GM19193 (cell line): ENCODE data around the gene GCN1.

ENCODE experiments used
- POLR2A ChIP-seq: IDR thresholded peaks from 4 replicates; pipeline ENCODE4 v1.6.1; 2011; ENCODE audit not compliant: insufficient read depth, insufficient read length; ENCODE audit errors: extremely low read depth

Gene GCN1

DNA sequence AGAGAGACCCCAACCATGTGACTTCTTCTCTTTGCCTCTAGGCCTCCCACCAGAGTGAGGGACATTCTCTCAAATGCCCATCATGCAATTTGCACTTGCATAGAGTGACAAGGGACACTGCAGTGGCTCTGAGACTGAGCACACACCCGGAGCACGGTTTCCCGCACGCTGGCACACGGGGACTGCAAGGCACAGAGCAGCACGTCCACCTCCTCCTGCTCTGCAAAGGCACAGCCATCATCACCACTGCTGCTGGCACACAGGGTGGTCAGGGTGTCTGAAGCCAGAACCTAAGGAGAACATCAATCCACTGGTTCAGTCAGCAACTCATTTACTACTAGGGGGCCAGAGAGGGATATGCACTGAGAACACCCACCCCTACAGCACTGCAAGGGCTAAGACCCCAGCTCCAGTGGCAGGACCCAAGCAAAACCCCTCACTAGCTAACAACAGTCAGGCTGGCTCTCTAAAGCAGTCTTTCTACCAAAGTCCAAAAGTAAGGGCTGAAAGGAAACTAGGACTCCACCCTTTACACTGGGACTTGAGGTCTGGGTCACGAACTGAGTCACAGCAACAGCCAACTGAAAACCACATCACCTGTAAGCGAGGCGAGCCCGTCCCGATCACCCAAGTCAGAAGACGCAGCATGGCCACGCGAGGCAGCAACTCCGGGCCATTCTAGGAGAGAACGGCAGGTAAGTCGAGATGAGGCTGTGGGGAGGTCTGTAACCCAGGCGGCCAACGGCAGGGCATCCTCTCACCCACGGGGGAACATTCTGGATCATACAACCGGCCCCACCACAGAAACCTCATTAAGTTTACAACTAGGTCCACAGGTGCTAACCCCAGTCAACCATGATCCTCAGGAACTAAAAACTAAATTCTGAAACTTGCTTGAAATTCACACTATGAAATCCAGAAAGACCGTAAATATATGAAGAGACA is 37.9 kb downstream of the GCN1 start:
- peak; percentile 35 for TF ChIP-seq POLR2A

DNA sequence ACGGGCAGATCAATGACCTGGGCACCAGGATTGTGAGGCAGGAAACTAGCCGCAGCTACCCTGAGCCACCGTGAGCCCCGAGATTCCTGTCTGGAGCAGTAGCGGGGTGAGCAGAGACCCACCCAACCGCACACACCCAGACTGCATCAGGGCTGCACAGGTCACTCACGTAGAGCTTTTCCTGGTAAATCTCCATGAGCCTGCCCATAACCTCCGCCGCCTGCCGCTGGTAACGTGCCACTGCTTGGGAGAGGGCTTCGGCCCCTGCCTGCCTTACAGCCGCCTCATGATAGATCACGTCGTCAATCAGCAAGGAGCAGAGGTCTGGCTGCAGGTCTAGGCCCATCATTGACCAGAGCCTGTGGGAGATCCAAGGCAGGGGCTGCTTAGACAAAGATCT is 39.4 kb downstream of the GCN1 start:
- no peak for TF ChIP-seq POLR2A

DNA sequence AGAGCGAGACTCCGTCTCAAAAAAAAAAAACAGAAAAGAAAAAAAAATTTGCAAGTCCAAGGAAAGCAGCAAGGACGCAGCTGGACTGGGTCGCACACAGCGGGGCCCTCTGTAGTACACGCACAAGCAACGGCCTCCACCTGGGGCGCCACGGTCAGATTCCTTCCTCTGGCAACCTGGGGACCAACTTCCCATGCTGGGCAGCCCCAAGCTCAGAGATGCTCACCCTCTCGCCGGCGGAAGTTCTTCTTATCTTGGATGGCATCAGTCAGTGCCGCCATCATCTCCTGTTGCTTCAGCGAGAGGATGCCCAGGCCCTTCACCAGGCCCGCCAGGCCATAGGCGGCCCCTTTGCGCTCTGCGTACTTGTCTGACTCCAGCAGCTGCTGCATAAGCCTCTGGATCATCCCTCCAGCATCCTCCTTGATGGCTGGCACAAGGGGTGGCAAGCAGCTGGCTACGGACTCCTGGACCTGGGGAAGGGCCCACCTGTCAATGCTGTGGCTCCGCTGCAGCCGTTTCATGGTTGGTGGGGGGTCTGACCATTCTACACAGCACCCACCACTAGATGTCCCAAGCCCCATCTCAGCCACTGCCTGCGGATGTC is 43.5 kb downstream of the GCN1 start:
- TF ChIP-seq POLR2A, result no peak

DNA sequence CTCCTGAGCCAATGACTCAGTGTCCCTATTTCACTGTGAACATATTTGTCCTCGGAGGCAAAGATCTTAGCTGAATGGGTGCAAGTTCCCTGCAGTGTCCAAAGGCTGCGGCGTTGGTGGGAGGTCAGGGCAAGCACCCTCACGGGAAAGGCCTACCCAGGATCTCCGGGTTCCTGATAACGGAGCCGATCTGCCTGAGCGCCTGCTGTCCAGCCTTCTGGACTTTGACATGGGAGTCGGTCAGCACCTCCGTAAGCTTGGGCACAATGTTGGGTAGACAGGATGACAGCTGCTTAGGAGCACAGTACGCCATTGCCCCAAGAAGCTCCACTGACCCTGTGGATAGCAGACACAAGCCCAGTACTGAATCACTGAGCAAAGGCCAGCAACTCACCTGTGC is 46.5 kb downstream of the GCN1 start:
- TF ChIP-seq POLR2A, result no peak

DNA sequence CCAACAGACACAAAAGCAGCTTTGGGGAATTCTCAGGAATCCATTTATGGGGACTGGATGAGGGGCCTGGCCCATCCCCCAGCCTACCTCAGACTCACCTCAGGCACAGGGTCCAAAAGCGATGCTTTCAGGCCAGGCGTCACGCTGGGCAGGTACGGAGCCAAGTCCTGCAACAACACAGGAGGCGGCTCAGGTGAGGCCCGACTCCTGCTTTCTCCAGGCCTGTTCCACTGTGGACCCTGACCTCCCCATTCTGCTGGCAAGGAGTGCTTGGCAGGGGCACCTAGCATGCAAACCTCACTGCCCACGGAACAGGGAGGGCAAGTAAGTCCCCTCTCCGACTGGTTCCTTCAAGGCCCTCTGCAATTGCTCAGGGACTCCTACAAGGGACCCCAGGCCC is 49.4 kb downstream of the GCN1 start:
- TF ChIP-seq POLR2A, result no peak

DNA sequence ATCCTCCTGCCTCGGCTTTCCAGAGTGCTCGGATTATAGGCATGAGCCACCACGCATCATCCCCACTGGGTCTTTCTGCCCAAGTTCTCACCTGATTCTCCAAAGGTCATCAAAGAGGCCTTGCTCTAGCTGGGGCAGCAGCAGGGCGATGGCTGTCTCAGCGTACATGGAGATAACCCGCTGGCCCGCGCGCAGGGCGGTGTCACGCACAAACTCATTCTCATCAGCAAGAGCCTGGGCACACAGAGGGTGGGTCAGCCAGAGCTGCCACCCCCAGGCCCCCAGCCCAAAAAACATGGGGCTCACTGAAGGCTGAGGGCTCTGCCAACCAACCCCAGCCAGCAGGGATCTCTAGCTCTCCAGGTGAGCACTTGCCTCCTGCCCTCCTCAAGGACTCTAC is 50.3 kb downstream of the GCN1 start:
- no peak for TF ChIP-seq POLR2A

DNA sequence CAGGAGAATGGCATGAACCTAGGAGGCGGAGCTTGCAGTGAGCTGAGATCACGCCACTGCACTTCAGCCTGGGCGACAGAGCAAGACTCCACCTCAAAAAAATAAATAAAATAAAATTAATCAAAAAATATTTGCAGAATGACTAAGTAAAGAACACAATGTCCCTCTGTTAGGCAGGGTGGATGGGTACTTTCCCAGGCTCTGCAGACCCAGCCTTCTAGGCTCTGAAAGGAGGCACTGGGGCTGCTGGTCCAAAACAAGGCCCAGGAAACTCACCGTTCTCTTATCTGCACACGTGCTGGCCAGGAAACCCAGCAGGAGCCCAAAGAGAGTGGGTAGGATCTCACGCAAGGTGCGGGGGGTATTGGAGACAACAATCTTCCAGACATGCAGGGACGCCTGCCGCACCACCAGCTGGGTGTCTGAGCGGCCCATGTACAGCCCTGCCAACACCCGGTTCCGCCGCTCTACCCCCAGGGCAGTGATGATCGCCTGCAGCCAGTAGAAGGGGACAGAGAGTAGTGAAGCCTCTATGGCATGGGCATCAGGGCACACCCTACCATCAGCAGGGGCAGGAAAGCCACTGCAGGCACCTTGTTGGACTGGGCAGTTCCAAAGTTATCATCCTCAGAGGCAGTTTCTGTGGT is 52.2 kb downstream of the GCN1 start:
- TF ChIP-seq POLR2A, result no peak

DNA sequence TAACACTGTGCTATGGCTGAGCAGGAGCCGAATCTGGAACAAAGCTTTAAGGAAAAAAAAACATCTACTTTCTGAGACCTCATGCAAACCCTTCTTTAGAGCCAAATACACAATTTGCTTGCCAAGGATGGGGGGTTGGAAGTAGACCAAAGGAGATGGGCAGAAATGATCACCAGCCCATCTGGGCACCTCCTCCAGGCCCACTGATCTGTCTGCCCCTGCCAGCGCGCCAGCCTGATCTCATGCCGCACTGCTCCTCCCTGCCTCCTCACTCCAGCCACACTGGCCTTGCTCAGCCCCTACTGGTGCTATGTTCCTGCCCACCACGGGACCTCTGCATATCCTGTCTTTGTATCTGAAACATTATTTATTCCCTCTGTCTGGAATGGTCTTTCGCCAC is 53.2 kb downstream of the GCN1 start:
- no peak for TF ChIP-seq POLR2A

DNA sequence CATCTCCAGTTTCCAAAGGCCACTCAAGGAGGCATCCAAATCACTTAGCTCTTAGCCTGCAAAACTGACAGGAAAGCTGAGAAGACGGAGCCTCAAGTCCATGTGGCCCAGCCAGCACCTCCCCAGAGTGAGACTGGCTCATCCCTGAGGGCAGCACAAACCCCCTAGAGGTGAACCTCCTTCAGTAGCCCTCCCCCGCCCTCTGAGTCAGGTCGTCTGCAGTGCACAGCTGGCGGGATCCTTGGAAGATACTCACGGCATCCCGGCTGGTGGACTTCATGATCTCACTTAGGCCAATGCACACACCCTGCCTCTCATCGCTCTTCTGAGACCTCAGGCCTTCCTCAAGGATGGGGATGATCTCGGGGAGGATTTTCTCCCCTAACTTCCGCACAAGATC is 53.9 kb downstream of the GCN1 start:
- no peak for TF ChIP-seq POLR2A

DNA sequence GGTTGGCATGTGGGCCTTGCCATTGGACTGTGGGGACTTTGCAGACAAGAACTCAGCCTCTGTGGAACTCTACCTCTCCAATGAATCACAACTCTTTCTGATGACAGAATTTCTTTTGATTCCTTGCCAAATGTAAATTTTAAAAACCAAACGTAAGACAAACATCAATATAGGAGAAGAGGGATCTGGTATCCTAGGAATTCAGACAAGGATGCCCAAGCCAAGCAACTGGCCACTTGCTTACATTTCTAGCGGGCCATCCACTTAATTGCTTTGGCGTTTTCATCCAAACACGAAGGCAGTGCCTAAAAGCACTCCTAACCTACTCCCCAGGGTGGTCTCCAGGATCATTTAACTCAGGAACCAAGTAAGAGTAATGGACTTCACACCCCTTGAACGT is 54.6 kb downstream of the GCN1 start:
- TF ChIP-seq POLR2A, result no peak

DNA sequence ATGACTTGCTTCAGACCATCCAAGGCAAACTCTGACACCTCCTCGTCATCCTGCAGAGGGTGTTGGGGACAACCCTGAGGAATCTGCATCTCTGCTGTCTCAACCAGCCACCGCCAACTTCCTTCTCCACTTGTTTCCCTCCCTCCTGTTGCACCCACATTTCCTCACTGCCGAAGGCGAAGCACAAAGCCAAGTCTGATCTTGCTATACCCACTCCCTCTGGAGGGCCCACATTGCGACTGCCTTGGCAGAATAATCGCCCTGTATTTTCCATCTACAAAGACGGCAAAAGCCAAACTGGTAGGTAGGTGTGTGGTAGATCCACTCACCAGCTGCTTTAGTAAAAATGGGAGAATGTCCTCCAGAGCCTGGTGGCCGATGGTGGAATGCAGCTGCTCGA is 56.1 kb downstream of the GCN1 start:
- TF ChIP-seq POLR2A, result no peak

DNA sequence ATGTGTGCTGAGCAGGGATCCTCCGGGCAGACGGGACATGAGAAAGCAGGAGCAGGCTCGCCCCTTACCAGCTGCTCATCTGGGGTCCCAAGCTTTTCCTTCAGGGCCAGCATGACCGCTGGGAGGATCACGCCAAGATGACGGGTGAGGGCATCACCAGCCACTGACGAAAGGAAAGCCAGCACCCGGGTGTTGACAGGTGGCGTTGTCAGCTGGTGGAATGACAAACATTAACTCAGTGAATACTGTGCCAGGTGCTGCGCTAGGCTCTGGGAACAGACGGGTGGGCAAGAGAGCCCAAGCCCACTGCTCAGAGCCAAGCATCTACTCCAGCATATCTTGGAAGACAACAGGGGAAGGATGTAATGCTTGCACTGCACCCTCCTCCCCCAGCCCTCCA is 56.7 kb downstream of the GCN1 start:
- TF ChIP-seq POLR2A, result no peak

DNA sequence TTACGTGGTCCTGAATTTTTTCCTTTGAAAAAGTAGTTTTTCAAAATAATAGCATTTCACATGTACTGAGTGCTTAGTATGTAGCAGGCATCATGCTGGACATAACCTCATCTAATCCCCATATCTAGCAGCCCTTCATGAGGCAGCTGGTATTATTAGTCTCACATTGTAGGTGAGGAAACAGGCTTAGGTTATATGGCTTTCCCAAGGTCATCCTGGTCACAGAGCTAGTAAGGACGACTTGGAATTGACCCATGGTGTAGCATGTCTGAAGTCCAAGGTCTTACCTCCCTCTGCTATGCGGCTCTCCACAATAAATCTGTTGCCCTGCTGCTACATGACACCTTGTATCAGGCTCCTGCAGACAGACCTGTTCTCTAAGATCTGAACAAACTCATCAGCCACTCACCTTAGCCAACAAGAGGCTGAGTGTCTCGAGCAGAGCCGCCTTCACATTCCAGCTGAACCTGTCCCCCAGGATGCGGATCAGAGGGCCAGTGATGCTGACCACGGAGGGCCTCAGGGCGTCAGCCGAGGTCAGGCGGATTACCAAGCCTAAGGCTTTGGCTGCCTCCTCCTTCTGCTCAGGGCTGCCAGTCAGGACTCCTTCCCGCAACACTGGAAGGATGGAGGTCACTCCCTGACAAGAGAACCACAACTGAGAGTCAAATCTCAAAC is 58.3 kb downstream of the GCN1 start:
- TF ChIP-seq POLR2A, result no peak

DNA sequence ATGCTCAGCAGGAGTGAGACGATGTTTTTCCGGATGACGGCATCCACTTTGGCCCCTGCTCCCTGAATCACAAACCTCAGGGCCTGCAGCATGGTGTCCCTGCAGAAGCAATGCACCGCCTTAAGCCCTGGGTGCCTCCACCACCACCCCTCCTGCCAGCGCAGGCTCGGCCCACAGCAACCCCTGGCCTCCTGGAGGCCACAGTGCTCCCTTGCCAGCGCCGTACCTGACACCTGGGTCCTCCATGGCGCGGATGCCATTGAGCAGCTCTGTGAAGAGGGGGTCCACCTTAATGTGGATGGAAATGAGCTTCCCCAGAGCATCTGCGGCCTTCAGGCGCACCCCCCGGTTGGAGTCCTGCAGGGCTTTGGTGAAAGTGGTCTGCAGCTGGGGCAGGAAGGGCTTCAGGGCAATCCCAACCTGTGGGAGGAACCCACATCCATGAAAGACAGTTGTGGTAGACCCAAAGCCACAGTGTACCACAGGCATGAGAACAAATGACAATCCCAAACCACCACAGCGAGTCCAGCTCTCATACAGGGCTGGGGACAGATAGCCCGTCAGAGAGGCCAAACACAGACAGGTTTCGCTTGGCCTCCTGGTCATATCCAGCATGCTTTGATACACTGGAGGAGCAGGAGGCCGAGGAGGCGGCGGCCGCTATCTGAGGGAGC is 60.1 kb downstream of the GCN1 start:
- TF ChIP-seq POLR2A, result no peak
